ENCODE measurements around the gene ITIH5.
"Not testable (repeated sequence)": the region's sequence is repeated elsewhere in the genome, so short reads cannot be mapped to it uniquely, and the experiment has no call there.

The ITIH5 gene

DNA sequence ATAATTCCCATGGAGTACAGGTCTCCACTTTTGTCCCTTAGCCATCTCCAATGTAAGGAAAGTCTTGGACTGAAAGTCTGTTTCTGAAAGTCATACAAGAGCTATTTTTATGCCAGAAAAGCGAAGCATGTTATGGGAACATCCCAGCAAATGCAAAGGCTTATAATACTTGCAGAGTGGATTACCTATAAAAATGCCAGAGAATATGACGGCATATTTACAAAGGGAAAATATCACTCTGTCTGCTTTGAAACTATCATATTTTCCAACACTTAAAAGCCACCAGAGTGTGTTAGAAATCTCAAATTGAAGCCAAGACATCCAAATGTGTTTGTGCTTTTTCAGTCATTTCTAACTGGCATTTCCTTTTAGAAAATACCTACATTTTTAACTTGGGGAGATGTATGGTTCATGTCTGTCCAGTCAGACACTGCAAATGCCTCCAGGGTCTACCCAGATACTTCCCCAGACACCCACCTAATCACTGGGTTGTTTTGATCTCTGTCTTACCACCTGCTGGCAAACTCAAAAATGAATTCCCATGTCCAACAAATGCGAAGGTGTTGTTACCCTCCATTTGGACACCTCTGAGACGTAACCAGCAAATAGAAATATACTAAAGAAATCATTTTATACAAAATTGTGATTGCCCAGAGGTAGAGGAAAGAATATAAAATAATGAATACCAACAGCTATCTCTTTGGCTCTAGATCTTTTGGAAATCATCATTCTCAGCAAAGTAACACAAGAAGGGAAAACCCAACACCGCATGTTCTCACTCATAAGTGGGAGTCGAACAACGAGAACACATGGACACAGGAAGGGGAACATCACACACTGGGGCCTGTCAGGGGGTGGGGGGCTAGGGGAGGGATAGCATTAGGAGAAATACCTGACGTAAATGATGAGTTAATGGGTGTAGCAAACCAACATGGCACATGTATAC lies 37.6 kb upstream of the ITIH5 start:
- DNase-seq (ENCODE audit: insufficient read length, low spot score), result no peak
- FAIRE-seq, result no peak

DNA sequence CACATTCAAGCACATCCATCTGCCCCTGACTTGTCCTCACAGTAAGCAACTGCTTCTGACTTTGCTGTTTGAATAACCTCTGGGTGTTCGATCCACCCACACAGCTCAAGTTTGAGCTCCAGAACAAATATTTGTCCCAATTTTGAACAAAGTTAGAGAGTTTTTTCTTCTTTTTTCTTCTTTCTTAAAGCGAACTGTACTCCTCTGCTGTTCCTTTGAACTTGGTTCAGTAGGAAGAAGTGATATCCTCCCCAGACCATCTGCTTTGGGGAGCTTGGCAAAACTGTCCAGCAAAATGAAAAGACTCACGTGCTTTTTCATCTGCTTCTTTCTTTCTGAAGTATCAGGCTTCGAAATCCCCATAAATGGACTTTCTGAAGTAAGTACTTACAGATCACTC lies 36.4 kb upstream of the ITIH5 start, which contains the start of gene ITIH2:
Gene ITIH2, plus strand, starts transcription at position 177 of the 400 bp plus-strand sequence. Its CDS starts 119 bp downstream, at position 296.
- FAIRE-seq (no peak), DNase-seq (ENCODE audit: insufficient read length, low spot score) (no peak)
- TF ChIP-seq POLR2AphosphoS5 (IDR thresholded peaks at IDR 0.05; ENCODE audit: low read depth, low read length) (no peak), POU2F2 (IDR thresholded peaks at IDR 0.05; ENCODE audit: low read depth, low read length) (no peak), SPI1 (IDR thresholded peaks at IDR 0.05; ENCODE audit: low read depth, low read length) (no peak), TAF1 (IDR thresholded peaks at IDR 0.05; ENCODE audit: low read depth, low read length) (no peak), PAX5 (IDR thresholded peaks at IDR 0.05; ENCODE audit: insufficient read depth, low read length, severe bottlenecking) (no peak), POLR2A (IDR thresholded peaks at IDR 0.05; ENCODE audit: low read depth, low read length) (no peak)

More for the DNA sequence above, 37.6 kb upstream of the ITIH5 start:
- no peak for TF ChIP-seq POU2F2 (IDR thresholded peaks at IDR 0.05; ENCODE audit: low read depth, low read length)
- no peak for TF ChIP-seq POLR2A (IDR thresholded peaks at IDR 0.05; ENCODE audit: low read depth, low read length)
- TF ChIP-seq SPI1 (IDR thresholded peaks at IDR 0.05; ENCODE audit: low read depth, low read length), result no peak
- TF ChIP-seq POLR2AphosphoS5 (IDR thresholded peaks at IDR 0.05; ENCODE audit: low read depth, low read length), result no peak
- TF ChIP-seq TAF1 (IDR thresholded peaks at IDR 0.05; ENCODE audit: low read depth, low read length), result no peak
- no peak for TF ChIP-seq PAX5 (IDR thresholded peaks at IDR 0.05; ENCODE audit: insufficient read depth, low read length, severe bottlenecking)

DNA sequence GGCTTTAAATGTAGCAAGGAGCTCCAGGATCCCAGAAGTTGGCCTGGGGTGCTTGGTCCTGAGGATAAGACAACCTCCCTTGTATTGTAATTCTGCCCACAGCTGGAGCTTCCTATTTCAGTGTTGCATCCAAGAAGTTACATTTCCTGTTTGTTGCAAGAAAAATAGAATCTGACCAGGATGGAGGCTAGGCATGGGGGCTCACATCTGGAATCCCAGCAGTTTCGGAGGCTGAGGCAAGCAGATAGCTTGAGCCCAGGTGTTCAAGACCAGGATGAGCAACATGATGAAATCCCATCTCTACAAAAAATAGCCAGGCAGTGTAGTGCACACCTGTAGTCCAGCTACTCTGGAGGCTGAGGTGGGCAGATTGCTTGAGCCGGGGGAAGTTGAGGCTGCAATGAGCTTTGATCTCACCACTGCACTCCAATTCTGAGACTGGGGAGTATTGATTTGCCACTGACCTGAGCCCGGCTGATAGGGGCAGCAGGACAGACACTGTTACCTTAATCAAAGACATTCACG lies 35.6 kb upstream of the ITIH5 start:
- FAIRE-seq, result no peak
- TF ChIP-seq PAX5 (IDR thresholded peaks at IDR 0.05; ENCODE audit: insufficient read depth, low read length, severe bottlenecking), result no peak
- no peak for TF ChIP-seq TAF1 (IDR thresholded peaks at IDR 0.05; ENCODE audit: low read depth, low read length)
- TF ChIP-seq POLR2AphosphoS5 (IDR thresholded peaks at IDR 0.05; ENCODE audit: low read depth, low read length), result no peak
- no peak for TF ChIP-seq POLR2A (IDR thresholded peaks at IDR 0.05; ENCODE audit: low read depth, low read length)
- TF ChIP-seq SPI1 (IDR thresholded peaks at IDR 0.05; ENCODE audit: low read depth, low read length), result no peak
- no peak for TF ChIP-seq POU2F2 (IDR thresholded peaks at IDR 0.05; ENCODE audit: low read depth, low read length)
- no peak for DNase-seq (ENCODE audit: insufficient read length, low spot score)

DNA sequence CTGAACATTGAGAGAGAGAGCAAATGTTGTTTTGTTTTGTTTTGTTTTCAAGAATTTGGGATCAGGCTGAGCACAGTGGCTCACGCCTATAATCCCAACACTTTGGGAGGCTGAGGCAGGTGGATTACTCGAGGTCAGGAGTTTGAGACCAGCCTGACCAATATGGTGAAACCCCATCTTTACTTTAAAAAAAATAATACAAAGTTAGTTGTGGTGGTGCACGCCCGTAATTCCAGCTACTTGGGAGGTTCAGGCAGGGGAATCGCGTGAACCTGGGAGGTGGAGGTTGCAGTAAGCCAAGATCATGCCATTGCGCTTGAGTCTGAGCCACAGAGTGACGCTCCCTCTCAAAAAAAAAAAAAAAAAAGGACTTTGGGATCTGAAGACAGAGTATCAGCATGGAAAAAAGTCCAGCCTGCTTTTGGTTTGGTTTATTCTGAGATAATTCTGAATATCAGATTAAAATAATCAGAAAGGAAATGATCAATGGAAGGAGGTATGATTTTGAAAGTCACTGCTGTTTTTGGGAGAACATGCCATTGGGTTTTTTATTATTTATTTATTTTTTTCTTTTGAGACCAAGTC lies 34.5 kb upstream of the ITIH5 start:
- DNase-seq (ENCODE audit: insufficient read length, low spot score) (no peak), FAIRE-seq (no peak)
- TF ChIP-seq POLR2AphosphoS5 (IDR thresholded peaks at IDR 0.05; ENCODE audit: low read depth, low read length) (no peak), SPI1 (IDR thresholded peaks at IDR 0.05; ENCODE audit: low read depth, low read length) (no peak), POLR2A (IDR thresholded peaks at IDR 0.05; ENCODE audit: low read depth, low read length) (no peak), TAF1 (IDR thresholded peaks at IDR 0.05; ENCODE audit: low read depth, low read length) (no peak), PAX5 (IDR thresholded peaks at IDR 0.05; ENCODE audit: insufficient read depth, low read length, severe bottlenecking) (no peak), POU2F2 (IDR thresholded peaks at IDR 0.05; ENCODE audit: low read depth, low read length) (no peak)

DNA sequence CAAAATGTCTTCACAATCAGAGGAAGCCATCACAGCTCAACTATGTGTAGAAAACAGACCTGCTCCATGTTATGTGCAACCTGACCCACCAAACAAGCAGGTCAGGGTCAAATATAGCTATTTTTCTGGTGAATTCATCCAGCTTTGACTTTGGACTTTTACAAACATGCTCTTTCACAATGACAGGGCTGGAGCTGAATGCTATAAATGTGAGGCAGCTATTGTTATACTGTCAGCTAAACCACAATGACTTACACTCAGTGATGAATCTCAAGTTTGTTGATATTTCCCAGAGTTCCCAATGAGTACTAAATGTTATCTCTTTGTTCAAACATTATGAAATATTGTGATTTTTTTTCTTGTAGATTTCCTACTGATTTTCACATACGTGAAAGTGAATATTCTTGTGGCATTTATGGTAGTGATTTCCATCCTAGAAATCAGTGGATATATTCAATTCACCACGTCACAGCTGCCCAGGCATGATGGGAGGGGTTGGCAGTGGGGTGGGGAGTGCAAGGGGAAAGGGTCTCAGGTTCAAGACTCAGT lies 33.9 kb upstream of the ITIH5 start:
- FAIRE-seq, result no peak
- DNase-seq (ENCODE audit: insufficient read length, low spot score), result no peak
- TF ChIP-seq TAF1 (IDR thresholded peaks at IDR 0.05; ENCODE audit: low read depth, low read length), result no peak
- no peak for TF ChIP-seq POLR2AphosphoS5 (IDR thresholded peaks at IDR 0.05; ENCODE audit: low read depth, low read length)
- no peak for TF ChIP-seq POLR2A (IDR thresholded peaks at IDR 0.05; ENCODE audit: low read depth, low read length)
- TF ChIP-seq PAX5 (IDR thresholded peaks at IDR 0.05; ENCODE audit: insufficient read depth, low read length, severe bottlenecking), result no peak
- TF ChIP-seq POU2F2 (IDR thresholded peaks at IDR 0.05; ENCODE audit: low read depth, low read length), result no peak
- TF ChIP-seq SPI1 (IDR thresholded peaks at IDR 0.05; ENCODE audit: low read depth, low read length), result no peak

DNA sequence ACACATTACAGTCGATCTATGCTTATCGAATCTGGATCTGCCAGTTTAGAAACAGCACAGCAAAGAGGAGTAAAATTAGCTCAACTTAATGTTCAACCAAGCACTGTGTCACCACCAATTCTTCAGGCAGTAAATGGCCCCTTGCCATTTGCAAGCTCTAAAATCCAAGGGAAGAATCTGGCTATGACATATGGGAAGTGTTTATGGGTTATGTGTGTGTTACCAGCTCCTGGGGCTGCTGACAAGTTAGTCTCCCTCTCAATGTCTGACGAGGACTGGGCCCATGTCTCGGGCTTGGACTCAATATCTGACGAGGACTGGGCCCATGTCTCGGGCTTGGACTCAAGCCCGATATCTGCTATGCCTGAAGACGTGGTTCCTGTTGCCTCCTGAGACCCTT lies 30.7 kb upstream of the ITIH5 start:
- DNase-seq (ENCODE audit: insufficient read length, low spot score) (no peak), FAIRE-seq (no peak)
- TF ChIP-seq POLR2AphosphoS5 (IDR thresholded peaks at IDR 0.05; ENCODE audit: low read depth, low read length) (no peak), TAF1 (IDR thresholded peaks at IDR 0.05; ENCODE audit: low read depth, low read length) (no peak), POU2F2 (IDR thresholded peaks at IDR 0.05; ENCODE audit: low read depth, low read length) (no peak), POLR2A (IDR thresholded peaks at IDR 0.05; ENCODE audit: low read depth, low read length) (no peak), PAX5 (IDR thresholded peaks at IDR 0.05; ENCODE audit: insufficient read depth, low read length, severe bottlenecking) (no peak), SPI1 (IDR thresholded peaks at IDR 0.05; ENCODE audit: low read depth, low read length) (no peak)

DNA sequence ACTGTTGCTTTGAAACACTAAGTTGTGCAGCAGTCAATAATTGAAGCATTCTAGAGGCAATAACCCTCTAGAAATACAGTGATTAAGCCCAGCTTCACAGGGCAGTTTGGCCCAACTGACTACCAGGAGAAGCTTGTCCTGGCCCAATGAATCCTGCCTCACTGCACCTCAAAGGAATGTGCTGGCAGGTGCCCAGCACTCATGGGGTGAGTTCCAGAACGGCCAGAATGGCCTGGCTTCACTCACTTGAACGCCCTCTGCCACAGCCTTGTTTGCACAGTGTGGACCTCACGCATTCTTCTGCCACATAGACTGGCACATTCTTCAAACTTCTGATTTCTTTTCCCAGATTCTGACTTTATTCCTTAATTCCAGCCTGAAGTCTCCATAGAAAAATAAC lies 29.8 kb upstream of the ITIH5 start:
- DNase-seq (ENCODE audit: insufficient read length, low spot score) (no peak), FAIRE-seq (no peak)
- no peak for TF ChIP-seq POLR2AphosphoS5 (IDR thresholded peaks at IDR 0.05; ENCODE audit: low read depth, low read length)
- no peak for TF ChIP-seq PAX5 (IDR thresholded peaks at IDR 0.05; ENCODE audit: insufficient read depth, low read length, severe bottlenecking)
- TF ChIP-seq TAF1 (IDR thresholded peaks at IDR 0.05; ENCODE audit: low read depth, low read length), result no peak
- TF ChIP-seq POU2F2 (IDR thresholded peaks at IDR 0.05; ENCODE audit: low read depth, low read length), result no peak
- no peak for TF ChIP-seq POLR2A (IDR thresholded peaks at IDR 0.05; ENCODE audit: low read depth, low read length)
- no peak for TF ChIP-seq SPI1 (IDR thresholded peaks at IDR 0.05; ENCODE audit: low read depth, low read length)

DNA sequence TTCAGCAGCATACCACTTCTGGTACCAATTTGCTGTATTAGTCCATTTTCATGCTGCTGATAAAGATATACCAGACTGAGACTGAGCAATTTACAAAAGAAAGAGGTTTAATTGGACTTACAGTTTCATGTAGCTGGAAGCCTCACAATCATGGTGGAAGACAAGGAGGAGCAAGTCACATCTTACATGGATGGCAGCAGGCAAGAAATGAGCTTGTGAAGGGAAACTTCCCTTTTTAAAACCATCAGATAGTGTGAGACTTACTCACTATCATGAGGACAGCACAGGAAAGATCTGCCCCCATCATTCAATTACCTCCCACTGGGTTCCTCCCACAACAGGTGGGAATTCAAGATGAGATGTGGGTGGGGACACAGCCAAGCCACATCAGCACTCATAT lies 26.4 kb upstream of the ITIH5 start:
- FAIRE-seq; DNase-seq (ENCODE audit: insufficient read length, low spot score): not testable (repeated sequence)

DNA sequence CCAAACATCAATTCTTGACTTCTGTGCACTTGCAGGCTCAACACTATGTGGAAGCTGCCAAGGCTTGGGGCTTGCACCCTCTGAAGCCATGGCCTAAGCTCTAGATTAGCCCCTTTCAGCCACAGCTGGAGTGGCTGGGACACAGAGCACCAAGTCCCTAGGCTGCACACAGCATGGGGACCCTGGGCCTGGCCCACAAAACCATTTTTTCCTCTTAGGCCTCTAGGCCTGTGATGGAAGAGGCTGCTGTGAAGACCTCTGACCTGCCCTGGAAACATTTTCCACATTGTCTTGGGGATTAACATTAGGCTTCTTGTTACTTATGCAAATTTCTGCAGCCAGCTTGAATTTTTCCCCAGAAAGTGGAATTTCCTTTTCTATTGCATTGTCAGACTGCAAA lies 25.6 kb upstream of the ITIH5 start:
- FAIRE-seq; DNase-seq (ENCODE audit: insufficient read length, low spot score): not testable (repeated sequence)

DNA sequence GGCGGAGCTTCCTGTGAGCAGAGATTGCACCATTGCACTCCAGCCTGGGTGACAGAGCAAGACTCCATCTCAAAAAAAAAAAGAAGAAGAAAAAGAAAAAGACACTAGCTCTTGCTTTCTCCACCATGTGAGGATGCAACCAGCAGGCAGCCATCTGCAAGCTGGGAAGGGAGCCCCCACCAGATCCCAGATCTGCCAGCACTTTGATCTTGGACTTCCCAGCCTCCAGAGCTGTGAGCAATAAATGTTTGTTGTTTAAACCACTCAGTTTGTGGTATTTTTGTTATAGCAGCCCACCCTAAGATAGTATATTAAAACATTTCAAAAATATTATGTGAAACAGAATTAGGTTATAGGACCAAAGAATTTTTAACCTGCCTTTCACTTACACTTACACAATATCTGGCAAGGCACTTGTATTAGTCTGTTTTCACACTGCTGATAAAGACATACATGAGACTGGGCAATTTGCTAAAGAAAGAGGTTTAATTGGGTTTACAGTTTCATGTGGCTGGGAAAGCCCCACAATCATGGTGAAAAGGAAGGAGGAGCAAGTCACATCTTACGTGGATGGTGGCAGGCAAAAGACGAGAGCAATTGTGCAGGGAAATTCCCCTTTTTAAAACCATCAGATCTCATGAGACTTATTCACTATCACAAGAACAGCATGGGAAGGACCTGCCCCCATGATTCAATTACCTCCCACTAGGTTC lies 24.3 kb upstream of the ITIH5 start:
- not testable (repeated sequence) for FAIRE-seq; DNase-seq (ENCODE audit: insufficient read length, low spot score)

All from GM12891 (cell line).